Spleen (tissue), 11 donors: ENCODE results near the gene SPTLC1. TPM values are rescaled to one million over a fixed set of nuclear protein-coding genes. Genes with fewer than 3 reads are reported as not detected.

Experiments used
- DNase-seq: peaks from one replicate; pipeline ENCODE4 v3.0.0-alpha.2; 2020
- H3K27ac ChIP-seq, 8 donors: fragments of 200-600 bp; sonication (generic) in 7 of 8; 1 replicate in 4 of 8; 2 replicates in 4 of 8; pipeline versions ENCODE4 v1.5.0 to v1.8.0; 2016 to 2021; ENCODE audit warnings: inconsistent platforms in 4 of 8, mild to moderate bottlenecking in 4 of 8, moderate library complexity in 1 of 8
- H3K27me3 ChIP-seq, 7 donors: fragments of 200-600 bp; sonication (generic) in 6 of 7; replicated peaks in 1 of 7; 1 replicate in 4 of 7; 2 replicates in 3 of 7; pipeline versions ENCODE4 v1.5.0 to v1.8.0; 2016 to 2021; ENCODE audit warnings: inconsistent platforms in 3 of 7, mild to moderate bottlenecking in 1 of 7
- H3K36me3 ChIP-seq, 6 donors: fragments of 200-600 bp; sonication (generic) in 5 of 6; 1 replicate in 4 of 6; 2 replicates in 2 of 6; pipeline versions ENCODE4 v1.5.0 to v1.8.0; 2016 to 2021; ENCODE audit warnings: inconsistent platforms in 2 of 6
- H3K4me1 ChIP-seq, 6 donors: fragments of 200-600 bp; sonication (generic) in 5 of 6; 1 replicate in 3 of 6; 2 replicates in 3 of 6; pipeline versions ENCODE4 v1.5.0 to v1.8.0; 2016 to 2021; ENCODE audit warnings: inconsistent platforms in 3 of 6
- H3K4me3 ChIP-seq, 8 donors: fragments of 200-600 bp; sonication (generic) in 7 of 8; 1 replicate in 4 of 8; 2 replicates in 4 of 8; pipeline versions ENCODE4 v1.5.0 to v1.8.0; 2016 to 2021; ENCODE audit warnings: inconsistent platforms in 4 of 8, mild to moderate bottlenecking in 4 of 8, moderate library complexity in 2 of 8
- H3K9me3 ChIP-seq, 8 donors: fragments of 200-600 bp; sonication (generic) in 7 of 8; 1 replicate in 4 of 8; 2 replicates in 4 of 8; pipeline versions ENCODE4 v1.5.0 to v1.8.0; 2016 to 2021; ENCODE audit warnings: inconsistent platforms in 4 of 8
- CTCF ChIP-seq, 11 experiments: fragments of 200-600 bp in 7 of 11; fragments of 450-650 bp in 4 of 11; sonication (generic) in 4 of 11; IDR thresholded peaks in 8 of 11; conservative IDR thresholded peaks in 3 of 11; 1 replicate in 7 of 11; 2 replicates in 4 of 11; pipeline versions ENCODE4 v1.4.0 to v1.8.0; 2016 to 2021; ENCODE audit warnings: antibody characterized with exemption in 11 of 11, inconsistent platforms in 4 of 11, mild to moderate bottlenecking in 1 of 11
- POLR2A ChIP-seq, 3 donors: fragments of 450-650 bp; IDR thresholded peaks; one replicate each; pipeline ENCODE4 v1.5.1; 2017; ENCODE audit warnings: antibody characterized with exemption in 3 of 3, mild to moderate bottlenecking in 1 of 3
- POLR2AphosphoS5 ChIP-seq, 3 donors: sonication (generic); formaldehyde crosslinking; IDR thresholded peaks; one replicate each; pipeline ENCODE4 v1.5.1; 2017; ENCODE audit warnings: antibody characterized with exemption in 3 of 3
- WGBS, 5 donors: extraction: QIAGEN DNeasy Blood & Tissue Kit in 3 of 5; methylation state at CpG; one replicate each; pipeline versions ENCODE4 v1.1.5 to v1.1.7; 2013 to 2018; 5-methylcytosine and 5-hydroxymethylcytosine counted together
- intact Hi-C: fragments of 100-400 bp; cut with DNase I; formaldehyde crosslinking; loops from one replicate; pipeline ENCODE4 v1.15.0; 2023; ENCODE audit warnings: low total_unique reads
- polyA plus RNA-seq, 3 donors: library from polyadenylated mRNA; stranded (reverse); fragments of 200-250 nt; gene quantifications; one replicate each; pipeline ENCODE4 v1.2.1, GENCODE V29; 2013
- total RNA-seq, 7 donors: library from RNA; depleted of rRNA in 3 of 7; stranded (reverse); fragments of >200 nt in 3 of 7; fragmentation: NEBNext Ultra II Directional in 4 of 7; extraction: Animal tissue kit (Norgen Biotek cat#: 25700) in 4 of 7; gene quantifications; one replicate each; pipeline versions ENCODE4 v1.1.0 to v1.2.1, GENCODE V29; 2016 to 2021
- donor health status: healthy with polysubstance abuse.
- donor health status: DM: no; HTN: no; CAD: no; lungs with moderate emphysema.
- donor health status: DM: no; HTN: no; CAD: no.
- donor health status: Bipolar disorder and iron deficiency.
- donor health status: healthy.
- donor health status: DM: no; HTN: no; CAD: no.
- donor health status: DM: yes; HTN: yes; CAD: no.

Gene SPTLC1
- total and polyA plus RNA-seq, 10 donors = 15.9 to 75.1 (median 58.4) TPM

GRCh38 chr9:92044936-92045335 lies 70.3 kb downstream of the SPTLC1 start:
- Histone ChIP-seq H3K4me1 (no peaks in the 10 kb centered on the region), H3K27ac (no peak overlapping the region), H3K9me3 (peaks cover 0 to 33% (median 25%) of the 10 kb centered on the region in 8 donors), H3K4me3 (no peak overlapping the region), H3K27me3 (no peaks in the 10 kb centered on the region), H3K36me3 (peaks cover 0 to 100% (median 85%) of the 10 kb centered on the region in 6 donors)
- 95 to 99% (median 96%) methylated on average over 2 of the region's 2 CpGs for WGBS, 5 donors
- DNase-seq = no peak
- intact Hi-C loops = no loop called here
- no peak for TF ChIP-seq CTCF (IDR thresholded peaks at IDR 0.05 in 8 of 11, conservative IDR thresholded peaks at IDR 0.05 in 3 of 11)
- TF ChIP-seq POLR2AphosphoS5 (IDR thresholded peaks at IDR 0.05) = no peak
- TF ChIP-seq POLR2A (IDR thresholded peaks at IDR 0.05) = no peak

- intact Hi-C loops = no loop called here
- H3K4me1 ChIP-seq = no peaks in the 10 kb centered on the region
- WGBS, 5 donors = 95 to 99% (median 96%) methylated on average over 3 of the region's 3 CpGs
- peaks cover 0 to 100% (median 77%) of the 10 kb centered on the region in 6 donors for H3K36me3 ChIP-seq
- H3K27ac ChIP-seq = no peak overlapping the region
- no peak for DNase-seq
- H3K9me3 ChIP-seq = peaks cover 0 to 33% (median 25%) of the 10 kb centered on the region in 8 donors
- TF ChIP-seq CTCF (IDR thresholded peaks at IDR 0.05 in 8 of 11, conservative IDR thresholded peaks at IDR 0.05 in 3 of 11) (no peak), POLR2A (IDR thresholded peaks at IDR 0.05) (no peak), POLR2AphosphoS5 (IDR thresholded peaks at IDR 0.05) (no peak)
- no peaks in the 10 kb centered on the region for H3K27me3 ChIP-seq
- H3K4me3 ChIP-seq = no peak overlapping the region
These were observed 72.2 kb downstream of the SPTLC1 start for GRCh38 chr9:92043002-92043401.

GRCh38 chr9:92042260-92042659 lies 73.0 kb downstream of the SPTLC1 start:
- Histone ChIP-seq H3K9me3 (peaks cover 0 to 33% (median 25%) of the 10 kb centered on the region in 8 donors), H3K4me3 (no peak overlapping the region), H3K36me3 (peaks cover 0 to 100% (median 79%) of the 10 kb centered on the region in 6 donors), H3K27me3 (no peaks in the 10 kb centered on the region), H3K4me1 (no peaks in the 10 kb centered on the region), H3K27ac (no peak overlapping the region)
- 97 to 98% (median 97%) methylated on average over 1 of the region's 1 CpG for WGBS, 5 donors
- TF ChIP-seq POLR2AphosphoS5 (IDR thresholded peaks at IDR 0.05) (no peak), CTCF (IDR thresholded peaks at IDR 0.05 in 8 of 11, conservative IDR thresholded peaks at IDR 0.05 in 3 of 11) (no peak), POLR2A (IDR thresholded peaks at IDR 0.05) (no peak)
- intact Hi-C loops = no loop called here
- no peak for DNase-seq

GRCh38 chr9:92036756-92037155 lies 78.5 kb downstream of the SPTLC1 start:
- intact Hi-C loops = no loop called here
- Histone ChIP-seq H3K9me3 (peaks cover 0 to 10% (median 6%) of the 10 kb centered on the region in 8 donors), H3K4me1 (no peaks in the 10 kb centered on the region), H3K4me3 (no peak overlapping the region), H3K36me3 (peaks cover 0 to 100% (median 76%) of the 10 kb centered on the region in 6 donors), H3K27me3 (no peaks in the 10 kb centered on the region), H3K27ac (no peak overlapping the region)
- WGBS, 5 donors = 94 to 98% (median 96%) methylated on average over 2 of the region's 2 CpGs
- TF ChIP-seq POLR2AphosphoS5 (IDR thresholded peaks at IDR 0.05) (no peak), CTCF (IDR thresholded peaks at IDR 0.05 in 8 of 11, conservative IDR thresholded peaks at IDR 0.05 in 3 of 11) (no peak), POLR2A (IDR thresholded peaks at IDR 0.05) (no peak)
- DNase-seq = no peak
